ENCODE results near the gene CDH4.

CDH4 gene

GRCh38 chr20:61664556-61665320, 412.7 kb downstream of the CDH4 start:
- DNase-seq (ENCODE audit: low read depth, low spot score): no peak
- H3K27ac ChIP-seq: no peak overlapping the region

- no peak for DNase-seq (ENCODE audit: low read depth, low spot score)
- H3K27ac ChIP-seq: no peak overlapping the region
These were observed 413.7 kb downstream of the CDH4 start for GRCh38 chr20:61665528-61666470.

- H3K27ac ChIP-seq: no peak overlapping the region
- DNase-seq (ENCODE audit: low read depth, low spot score): no peak
These were observed 414.4 kb downstream of the CDH4 start for GRCh38 chr20:61666471-61666832.

- no peak overlapping the region for H3K27ac ChIP-seq
- no peak for DNase-seq (ENCODE audit: low read depth, low spot score)
These were observed 415.2 kb downstream of the CDH4 start for GRCh38 chr20:61667056-61667792.

DNA sequence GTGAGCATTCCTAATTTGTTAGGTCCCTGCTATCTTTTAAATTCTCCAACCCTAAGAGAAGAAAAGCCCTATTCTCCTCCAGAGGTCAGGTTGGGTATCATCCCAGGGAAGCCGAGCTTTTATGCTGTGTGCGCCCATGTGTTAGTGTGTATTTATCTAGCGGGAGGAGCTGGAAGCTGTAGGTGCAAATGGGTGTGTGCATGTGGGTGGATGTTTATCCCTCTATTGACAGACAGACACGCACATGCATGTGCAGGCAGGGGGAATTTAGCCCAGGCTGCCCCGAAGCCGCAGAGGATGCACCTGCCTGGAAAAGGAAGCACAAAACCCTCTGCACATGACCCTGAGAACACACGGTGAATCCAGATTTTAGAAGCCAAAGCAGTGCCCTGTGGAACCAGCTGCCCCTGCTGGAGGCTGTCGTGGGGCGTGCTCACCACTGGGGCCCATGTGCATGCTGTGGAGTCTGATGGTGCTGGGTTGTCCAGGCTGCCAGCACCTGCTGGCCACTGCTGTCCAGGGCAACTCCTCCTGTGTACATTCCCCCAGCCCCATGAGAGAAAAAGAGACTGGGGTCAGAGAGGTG, 416.1 kb downstream of the CDH4 start:
- no peak for DNase-seq (ENCODE audit: low read depth, low spot score)
- no peak overlapping the region for H3K27ac ChIP-seq

GRCh38 chr20:61668771-61669503, 416.9 kb downstream of the CDH4 start:
- no peak for DNase-seq (ENCODE audit: low read depth, low spot score)
- no peak overlapping the region for H3K27ac ChIP-seq

GRCh38 chr20:61670274-61670673, 418.2 kb downstream of the CDH4 start:
- no peak for DNase-seq (ENCODE audit: low read depth, low spot score)

DNA sequence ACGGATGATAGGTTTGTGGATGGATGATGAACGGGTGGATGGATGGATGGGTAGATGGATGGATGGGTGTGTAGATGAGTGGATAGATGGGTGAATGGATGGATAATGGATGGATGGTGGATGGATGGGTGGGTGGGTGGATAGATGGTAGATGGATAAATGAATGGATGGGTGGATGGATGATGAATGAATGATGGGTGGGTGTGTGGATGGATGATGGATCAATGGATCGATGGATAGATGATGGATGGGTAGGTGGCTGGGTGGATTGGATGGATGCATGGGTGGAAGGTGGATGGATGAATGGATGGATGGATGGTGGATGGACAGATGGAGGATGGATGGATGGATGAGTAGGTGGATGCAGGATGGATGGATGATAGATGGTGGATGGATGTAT, 419.5 kb downstream of the CDH4 start:
- DNase-seq (ENCODE audit: low read depth, low spot score): no peak
- no peak overlapping the region for H3K27ac ChIP-seq

More at GRCh38 chr20:61670274-61670673, 418.2 kb downstream of the CDH4 start:
- H3K27ac ChIP-seq: no peak overlapping the region

GRCh38 chr20:61673152-61673847, 421.2 kb downstream of the CDH4 start:
- H3K27ac ChIP-seq: no peak overlapping the region
- DNase-seq (ENCODE audit: low read depth, low spot score): no peak

GRCh38 chr20:61674121-61674520, 422.1 kb downstream of the CDH4 start:
- H3K27ac ChIP-seq: no peak overlapping the region
- no peak for DNase-seq (ENCODE audit: low read depth, low spot score)

DNA sequence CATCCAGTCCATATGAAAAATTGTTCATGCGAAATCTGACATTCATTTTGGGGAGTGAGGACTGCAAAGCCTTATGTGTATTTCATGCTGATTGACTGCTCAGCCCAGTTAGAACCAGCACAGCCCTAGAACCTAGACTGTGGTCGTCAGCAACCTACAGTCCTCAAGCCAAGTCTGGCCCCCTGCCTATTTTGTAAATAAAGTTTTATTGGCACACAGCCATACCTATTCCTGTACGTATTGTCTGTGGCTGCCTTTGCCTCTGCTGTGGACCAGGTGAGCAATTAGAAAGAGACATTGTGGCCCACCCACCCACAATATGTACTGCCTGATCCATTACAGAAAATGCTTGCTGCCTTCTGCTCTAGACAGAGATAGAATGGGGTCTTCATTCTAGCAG, 422.6 kb downstream of the CDH4 start:
- DNase-seq (ENCODE audit: low read depth, low spot score): no peak
- no peak overlapping the region for H3K27ac ChIP-seq

- no peak for DNase-seq (ENCODE audit: low read depth, low spot score)
- H3K27ac ChIP-seq: no peak overlapping the region
These were observed 425.9 kb downstream of the CDH4 start for GRCh38 chr20:61677928-61678327.

DNA sequence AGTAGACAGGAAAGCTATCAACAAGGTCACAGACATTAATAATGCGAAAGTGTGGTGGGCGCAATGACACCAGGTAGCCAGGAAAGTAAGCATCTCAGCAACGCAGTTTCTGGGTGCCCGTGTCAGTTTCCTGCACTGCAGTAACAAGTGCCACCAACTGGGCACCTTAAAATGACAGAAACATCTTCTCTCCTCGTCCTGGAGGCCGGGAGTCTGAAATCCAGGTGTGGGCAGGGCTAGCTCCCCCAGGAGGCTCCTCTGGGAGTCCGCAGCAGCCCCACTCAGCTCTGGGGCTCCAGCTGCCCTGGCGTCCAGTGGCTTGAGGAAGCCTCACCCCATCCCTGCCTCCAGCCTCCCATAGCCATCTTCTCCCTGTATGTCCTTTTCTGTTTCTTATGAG, 426.4 kb downstream of the CDH4 start:
- no peak for DNase-seq (ENCODE audit: low read depth, low spot score)
- H3K27ac ChIP-seq: no peak overlapping the region

- H3K27ac ChIP-seq: no peak overlapping the region
- no peak for DNase-seq (ENCODE audit: low read depth, low spot score)
These were observed 427.4 kb downstream of the CDH4 start for GRCh38 chr20:61679473-61679872.

DNA sequence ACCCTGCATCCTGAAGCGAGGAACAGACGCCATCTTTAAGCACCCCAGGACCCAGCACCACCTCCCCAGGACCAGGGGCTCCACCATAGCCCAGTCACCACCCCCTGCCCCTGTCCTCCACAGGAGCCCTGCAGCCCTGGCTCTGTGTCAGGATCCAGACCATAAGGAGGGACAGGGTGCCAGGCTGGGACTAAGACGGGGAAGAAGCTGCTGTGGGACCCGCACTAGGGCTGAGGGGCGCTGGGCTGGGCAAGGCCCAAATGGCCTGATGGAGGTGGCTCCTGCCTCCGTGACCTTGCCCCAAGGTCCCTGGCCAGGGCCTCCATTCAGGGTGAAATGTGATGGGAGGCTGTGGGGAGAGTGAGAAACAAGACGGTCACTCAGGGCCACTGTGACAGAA, 428.0 kb downstream of the CDH4 start:
- H3K27ac ChIP-seq: no peak overlapping the region

DNA sequence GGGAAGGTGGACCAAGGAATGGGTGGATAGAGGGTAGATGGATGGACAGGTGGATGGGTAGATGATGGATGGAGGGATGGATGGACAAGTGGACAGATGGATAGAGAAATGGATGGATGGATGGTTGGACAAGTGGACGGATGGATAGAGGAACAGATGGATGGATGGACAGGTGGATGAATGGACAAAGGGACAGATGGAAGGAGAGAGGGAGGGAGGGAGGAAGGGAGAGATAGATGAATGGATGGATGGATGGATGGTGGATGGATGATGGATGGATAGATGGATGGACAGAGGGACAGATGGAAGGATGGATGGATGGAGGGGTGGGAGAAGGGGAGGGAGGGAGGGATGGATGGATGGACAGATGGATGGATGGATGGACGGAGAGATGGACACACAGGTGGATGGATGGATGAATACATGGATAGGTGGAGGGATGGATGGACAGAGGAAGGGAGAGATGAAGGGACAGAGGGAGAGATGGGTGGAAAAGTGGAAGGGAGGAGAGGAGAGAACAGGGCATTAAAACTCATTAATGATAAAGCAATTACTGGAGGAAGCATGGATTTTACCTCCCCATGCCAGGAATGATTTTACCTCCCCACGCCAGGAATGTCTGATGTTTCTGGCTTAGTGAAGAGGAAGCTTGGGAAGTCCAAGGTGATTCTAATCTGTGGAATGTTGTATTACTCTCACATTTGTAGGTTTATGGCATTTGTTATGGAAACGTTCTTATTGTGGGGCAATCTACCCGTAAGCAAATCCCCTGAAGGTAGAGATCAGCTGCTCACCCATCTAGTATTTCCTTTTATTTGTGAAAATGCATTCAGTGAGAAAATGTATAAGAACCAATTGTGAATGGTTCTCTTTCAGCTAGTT, 430.3 kb downstream of the CDH4 start:
- no peak overlapping the region for H3K27ac ChIP-seq
- DNase-seq (ENCODE audit: low read depth, low spot score): no peak

More for the DNA sequence above, 428.0 kb downstream of the CDH4 start:
- no peak for DNase-seq (ENCODE audit: low read depth, low spot score)

DNA sequence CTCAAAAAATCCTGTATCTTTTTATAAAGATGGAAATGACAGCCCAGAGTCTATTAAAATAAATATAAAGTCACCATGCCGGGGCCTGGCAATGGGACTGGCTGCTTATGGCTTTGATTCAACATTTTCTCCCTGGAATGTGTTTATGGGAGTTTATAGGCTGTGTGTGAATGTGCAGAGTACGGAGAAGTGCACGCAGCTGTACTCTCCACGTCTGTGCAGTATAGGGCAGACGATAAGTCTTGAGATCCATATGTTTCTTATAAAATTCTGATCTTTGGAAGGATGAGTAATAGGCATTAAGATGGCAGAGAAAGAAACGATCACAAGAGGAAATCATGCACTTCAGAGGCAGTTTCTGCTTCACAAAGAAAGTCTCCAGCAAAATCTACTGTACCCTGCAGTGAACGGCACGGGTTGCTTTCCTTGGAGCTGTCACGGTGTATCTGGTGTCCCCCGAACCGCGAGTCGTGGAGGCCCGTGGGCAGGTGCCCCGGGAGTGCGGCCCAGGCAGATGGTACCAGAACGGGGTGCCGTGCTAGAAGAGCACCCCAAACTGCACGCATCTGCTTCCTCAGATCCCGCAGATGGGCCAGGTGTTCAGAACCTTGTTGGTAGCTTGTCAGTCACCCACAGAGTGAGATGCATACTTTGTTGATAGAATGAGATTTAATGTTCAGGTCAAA, 431.1 kb downstream of the CDH4 start:
- no peak overlapping the region for H3K27ac ChIP-seq
- no peak for DNase-seq (ENCODE audit: low read depth, low spot score)

- DNase-seq (ENCODE audit: low read depth, low spot score): peak; percentile 14
- H3K27ac ChIP-seq: no peak overlapping the region
These were observed 431.7 kb downstream of the CDH4 start for GRCh38 chr20:61683721-61684120.
